Mucosa of rectum (tissue), 2 donors: ENCODE results near the gene CCHCR1.
"Not testable (repeated sequence)": the region's sequence is repeated elsewhere in the genome, so short reads cannot be mapped to it uniquely, and the experiment has no call there.

Source experiments
- H3K27ac ChIP-seq, 2 donors: one replicate each; pipeline ENCODE4 v1.7.0; 2013; ENCODE audit warnings: inconsistent platforms in 2 of 2, low read depth in 2 of 2, low read length in 2 of 2
- H3K27me3 ChIP-seq, 2 donors: one replicate each; pipeline ENCODE4 v1.7.0; 2013; ENCODE audit warnings: low read length in 2 of 2; ENCODE audit not compliant: control insufficient read depth in 2 of 2, insufficient read depth in 2 of 2
- H3K36me3 ChIP-seq, 2 donors: one replicate each; pipeline ENCODE4 v1.7.0; 2013; ENCODE audit warnings: low read length in 2 of 2; ENCODE audit not compliant: control insufficient read depth in 2 of 2, insufficient read depth in 2 of 2
- H3K4me1 ChIP-seq, 2 donors: one replicate each; pipeline ENCODE4 v1.7.0; 2013; ENCODE audit warnings: low read length in 2 of 2, mild to moderate bottlenecking in 1 of 2; ENCODE audit not compliant: control insufficient read depth in 2 of 2, insufficient read depth in 2 of 2
- H3K4me3 ChIP-seq, 2 donors: one replicate each; pipeline ENCODE4 v1.7.0; 2013; ENCODE audit warnings: low read length in 2 of 2
- H3K9ac ChIP-seq, 2 donors: one replicate each; pipeline ENCODE4 v1.7.0; 2013; ENCODE audit warnings: low read length in 2 of 2, low read depth in 1 of 2, mild to moderate bottlenecking in 1 of 2
- H3K9me3 ChIP-seq, 2 donors: one replicate each; pipeline ENCODE4 v1.7.0; 2013; ENCODE audit warnings: low read length in 2 of 2; ENCODE audit not compliant: control insufficient read depth in 2 of 2
- donor health status: healthy.
- donor health status: Normal muscosa, but diverticular disease.

The CCHCR1 gene

DNA sequence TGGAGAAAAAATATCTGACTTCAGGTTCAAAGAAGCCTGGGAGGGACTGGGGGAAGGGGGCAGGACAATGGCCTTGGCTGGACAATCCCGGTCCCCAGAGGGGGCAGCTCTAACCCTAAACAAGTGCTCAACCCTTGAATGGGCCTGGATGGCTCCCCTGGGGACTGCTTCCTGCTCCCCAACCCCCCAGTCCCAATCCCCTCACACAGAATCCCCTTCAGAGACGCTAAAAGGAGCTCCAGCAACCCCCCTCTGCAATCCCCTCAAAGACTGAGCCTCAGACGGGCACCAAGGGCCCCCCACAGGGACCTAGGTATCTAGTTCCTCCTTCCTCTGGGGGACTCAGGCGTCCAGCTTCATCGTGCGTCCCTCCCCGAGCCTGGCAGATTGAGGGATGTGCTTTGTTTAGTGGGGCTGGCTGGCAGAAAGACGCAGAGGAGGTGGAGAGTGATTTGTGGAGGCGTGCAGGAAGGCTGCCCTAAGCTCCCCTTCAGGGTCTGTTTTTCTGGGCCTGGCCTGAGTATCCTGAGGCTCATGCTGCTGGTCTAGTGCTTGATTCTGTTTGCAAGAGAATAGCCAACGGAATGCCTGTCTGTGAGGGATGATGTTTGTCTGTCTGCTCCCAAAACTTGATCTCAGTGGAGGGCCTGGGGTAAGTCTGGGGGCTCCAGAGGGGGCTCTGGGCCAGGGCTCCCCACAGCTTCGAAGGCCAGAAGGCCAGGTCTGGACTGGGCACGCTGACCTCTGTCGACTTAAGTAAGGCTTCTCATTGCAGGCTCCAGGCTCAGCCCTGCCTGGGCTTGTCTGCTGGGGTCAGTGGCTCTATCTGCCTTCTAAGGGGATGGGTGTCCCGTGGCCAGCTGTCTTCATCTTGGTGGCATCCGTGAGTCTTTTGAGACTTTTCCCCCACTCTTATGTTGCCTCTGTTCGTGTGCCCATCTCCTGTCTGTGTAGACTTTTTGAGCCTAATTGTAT lies 14.6 kb upstream of the CCHCR1 start:
- Histone ChIP-seq H3K4me1 (no peaks in the 10 kb centered on the region), H3K27me3 (no peaks in the 10 kb centered on the region), H3K36me3 (peaks cover 2 to 16% of the 10 kb centered on the region in 2 donors), H3K4me3 (no peak overlapping the region), H3K9me3 (no peaks in the 10 kb centered on the region), H3K27ac (no peak overlapping the region), H3K9ac (no peak overlapping the region)

DNA sequence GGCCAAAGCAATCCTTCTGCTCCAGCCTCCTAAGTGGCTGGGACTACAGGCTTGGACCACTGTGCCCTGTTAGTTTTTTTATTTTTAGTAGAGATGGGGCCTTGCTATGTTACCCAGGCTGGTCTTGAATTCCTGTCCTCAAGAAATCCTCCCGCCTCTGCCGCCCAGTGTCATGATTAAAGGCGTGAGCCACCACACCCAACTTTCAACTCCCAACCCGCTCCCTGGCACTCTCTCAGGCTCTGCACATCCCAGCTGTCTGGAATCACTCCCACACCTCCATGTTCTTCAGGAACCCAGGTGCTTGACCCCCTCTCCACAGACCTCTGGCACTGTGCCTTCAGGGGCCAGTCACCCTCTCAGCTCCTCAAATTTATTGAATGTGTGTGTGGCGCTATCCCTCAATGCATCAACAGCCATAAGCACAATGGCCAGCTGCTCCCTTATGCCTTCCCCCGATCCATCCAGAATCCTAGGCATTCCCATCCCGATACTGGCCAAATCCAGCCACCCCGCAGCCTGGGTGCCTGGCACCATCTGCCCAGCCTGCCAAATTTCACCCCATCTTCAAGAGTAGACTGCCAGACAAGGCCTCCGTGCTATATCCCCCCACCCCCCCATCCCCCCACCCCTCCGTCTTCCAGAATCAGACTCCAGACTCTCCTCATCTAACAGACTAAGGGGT lies 13.5 kb upstream of the CCHCR1 start:
- Histone ChIP-seq H3K36me3 (peaks cover 2 to 14% of the 10 kb centered on the region in 2 donors), H3K4me3 (no peak overlapping the region), H3K9me3 (no peaks in the 10 kb centered on the region), H3K4me1 (no peaks in the 10 kb centered on the region), H3K27ac (no peak overlapping the region), H3K9ac (no peak overlapping the region), H3K27me3 (no peaks in the 10 kb centered on the region)

DNA sequence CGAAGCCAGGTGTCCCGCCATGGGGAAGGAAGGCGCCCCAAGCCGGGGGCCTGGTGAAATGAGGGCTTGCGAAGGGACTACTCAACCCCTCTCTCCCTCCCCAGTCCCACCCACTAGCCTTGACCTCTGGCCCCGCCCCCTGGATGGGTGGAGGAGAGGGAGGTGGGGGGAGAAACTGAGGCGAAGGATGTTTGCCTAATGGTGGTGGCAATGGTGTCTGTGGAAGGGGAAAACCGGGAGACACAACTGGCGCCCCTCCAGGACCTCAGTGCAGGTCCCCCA lies 12.9 kb upstream of the CCHCR1 start, which contains the start of gene POU5F1:
POU5F1 (minus strand) TSS at position 83 of the 282 bp plus-strand sequence; CDS start at position 21, 62 bp downstream.
- no peak within 1 kb of the TSS for H3K4me3 ChIP-seq
- no peak within 1 kb of the TSS for H3K9ac ChIP-seq
- H3K27ac ChIP-seq = no peak within 1 kb of the TSS

DNA sequence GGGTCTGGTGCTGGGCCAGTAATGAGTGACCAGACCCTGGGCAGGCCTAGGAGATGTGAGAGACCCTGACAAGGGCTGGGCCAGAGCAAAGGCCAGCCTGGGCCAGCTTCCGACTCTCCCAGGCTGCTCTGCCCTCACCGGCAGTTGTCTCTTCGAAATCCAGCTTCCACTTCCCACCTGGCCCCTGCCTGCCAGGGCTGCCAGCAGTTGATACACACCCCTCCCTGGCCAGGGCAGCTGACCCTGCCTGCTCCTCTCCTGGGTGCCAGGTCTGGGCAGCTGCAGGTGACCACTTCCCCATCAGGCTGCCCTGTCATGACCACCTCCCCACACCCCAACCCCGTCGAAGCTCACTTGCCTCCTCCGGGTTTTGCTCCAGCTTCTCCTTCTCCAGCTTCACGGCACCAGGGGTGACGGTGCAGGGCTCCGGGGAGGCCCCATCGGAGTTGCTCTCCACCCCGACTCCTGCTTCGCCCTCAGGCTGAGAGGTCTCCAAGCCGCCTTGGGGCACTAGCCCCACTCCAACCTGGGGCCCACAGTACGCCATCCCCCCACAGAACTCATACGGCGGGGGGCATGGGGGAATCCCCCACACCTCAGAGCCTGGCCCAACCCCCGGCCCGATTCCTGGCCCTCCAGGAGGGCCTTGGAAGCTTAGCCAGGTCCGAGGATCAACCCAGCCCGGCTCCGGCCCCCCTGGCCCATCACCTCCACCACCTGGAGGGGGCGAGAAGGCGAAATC lies 12.4 kb upstream of the CCHCR1 start:
- H3K9ac ChIP-seq, H3K27me3 ChIP-seq, H3K4me3 ChIP-seq, H3K4me1 ChIP-seq, H3K36me3 ChIP-seq, H3K9me3 ChIP-seq, H3K27ac ChIP-seq: not testable (repeated sequence)

More for the DNA sequence above, 12.9 kb upstream of the CCHCR1 start, which contains the start of gene POU5F1:
- Histone ChIP-seq H3K27me3 (no peaks in the 10 kb centered on the region), H3K4me1 (no peaks in the 10 kb centered on the region), H3K36me3 (peaks cover 2 to 10% of the 10 kb centered on the region in 2 donors), H3K9me3 (no peaks in the 10 kb centered on the region)

DNA sequence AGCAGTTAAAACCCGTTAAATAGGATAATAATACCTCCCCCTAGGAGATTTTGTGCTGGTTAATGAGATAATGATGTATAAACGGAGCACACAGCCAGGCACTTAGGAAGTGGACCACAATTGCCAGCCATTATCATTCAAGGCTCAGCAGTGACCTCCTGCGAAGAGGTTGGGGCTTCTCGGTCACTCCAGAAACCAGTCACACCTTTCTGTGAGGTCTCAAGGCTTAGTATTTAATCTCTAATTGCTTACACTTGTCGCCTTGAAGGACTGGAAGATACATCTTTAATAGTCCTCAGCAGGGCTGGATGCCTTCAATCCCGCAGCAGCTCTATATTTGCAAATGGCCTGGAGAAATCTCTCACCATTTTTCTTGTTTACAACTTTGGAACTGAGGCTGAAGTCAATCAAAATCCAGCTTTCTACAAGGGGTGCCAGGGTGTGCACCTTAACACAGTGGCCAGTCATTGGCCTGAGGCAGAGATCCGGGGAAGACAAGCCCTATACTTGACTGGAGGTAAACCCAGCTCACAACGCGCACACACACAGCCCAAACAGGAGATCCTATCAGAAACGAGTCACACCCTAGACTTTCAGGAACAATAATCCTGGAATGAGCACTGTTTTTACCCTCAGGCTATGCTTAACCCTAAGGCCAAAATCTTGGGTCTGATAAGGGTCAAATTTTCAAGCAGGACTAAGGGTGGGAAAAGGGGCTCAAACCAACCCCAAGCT lies 11.7 kb upstream of the CCHCR1 start:
- Histone ChIP-seq H3K9me3 (no peaks in the 10 kb centered on the region), H3K4me3 (no peak overlapping the region), H3K27me3 (no peaks in the 10 kb centered on the region), H3K4me1 (no peaks in the 10 kb centered on the region), H3K27ac (no peak overlapping the region), H3K9ac (no peak overlapping the region), H3K36me3 (peaks cover 2 to 3% of the 10 kb centered on the region in 2 donors)

DNA sequence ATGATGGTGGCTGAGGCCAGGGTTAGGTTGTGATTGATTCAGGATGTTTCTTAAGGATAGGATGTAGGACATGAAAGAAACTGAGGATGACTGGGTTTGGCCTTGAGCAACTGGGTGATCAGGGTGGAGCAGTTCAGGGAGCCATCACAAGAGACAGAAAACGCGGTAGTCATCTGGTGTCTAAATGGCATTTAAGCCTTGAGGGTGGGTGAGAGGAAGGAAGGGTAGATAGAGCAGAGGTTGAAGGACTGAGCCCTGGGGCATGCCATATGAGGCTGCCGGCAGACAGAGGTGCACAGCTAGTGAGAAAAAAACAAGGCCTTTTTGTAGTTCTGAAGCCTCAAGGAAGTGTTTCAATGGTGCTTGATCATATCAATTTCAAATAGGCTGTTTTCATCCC lies 11.0 kb upstream of the CCHCR1 start:
- H3K4me1 ChIP-seq = no peaks in the 10 kb centered on the region
- no peaks in the 10 kb centered on the region for H3K27me3 ChIP-seq
- H3K27ac ChIP-seq = no peak overlapping the region
- peaks cover 0 to 2% of the 10 kb centered on the region in 2 donors for H3K36me3 ChIP-seq
- H3K4me3 ChIP-seq = no peak overlapping the region
- H3K9me3 ChIP-seq = no peaks in the 10 kb centered on the region
- H3K9ac ChIP-seq = no peak overlapping the region

- no peak overlapping the region for H3K9ac ChIP-seq
- H3K9me3 ChIP-seq = no peaks in the 10 kb centered on the region
- no peaks in the 10 kb centered on the region for H3K27me3 ChIP-seq
- no peak overlapping the region for H3K27ac ChIP-seq
- peaks cover 3 to 4% of the 10 kb centered on the region in 2 donors for H3K36me3 ChIP-seq
- no peak overlapping the region for H3K4me3 ChIP-seq
- no peaks in the 10 kb centered on the region for H3K4me1 ChIP-seq
Observed at GRCh38 chr6:31165986-31166385, 8.4 kb upstream of the CCHCR1 start.

DNA sequence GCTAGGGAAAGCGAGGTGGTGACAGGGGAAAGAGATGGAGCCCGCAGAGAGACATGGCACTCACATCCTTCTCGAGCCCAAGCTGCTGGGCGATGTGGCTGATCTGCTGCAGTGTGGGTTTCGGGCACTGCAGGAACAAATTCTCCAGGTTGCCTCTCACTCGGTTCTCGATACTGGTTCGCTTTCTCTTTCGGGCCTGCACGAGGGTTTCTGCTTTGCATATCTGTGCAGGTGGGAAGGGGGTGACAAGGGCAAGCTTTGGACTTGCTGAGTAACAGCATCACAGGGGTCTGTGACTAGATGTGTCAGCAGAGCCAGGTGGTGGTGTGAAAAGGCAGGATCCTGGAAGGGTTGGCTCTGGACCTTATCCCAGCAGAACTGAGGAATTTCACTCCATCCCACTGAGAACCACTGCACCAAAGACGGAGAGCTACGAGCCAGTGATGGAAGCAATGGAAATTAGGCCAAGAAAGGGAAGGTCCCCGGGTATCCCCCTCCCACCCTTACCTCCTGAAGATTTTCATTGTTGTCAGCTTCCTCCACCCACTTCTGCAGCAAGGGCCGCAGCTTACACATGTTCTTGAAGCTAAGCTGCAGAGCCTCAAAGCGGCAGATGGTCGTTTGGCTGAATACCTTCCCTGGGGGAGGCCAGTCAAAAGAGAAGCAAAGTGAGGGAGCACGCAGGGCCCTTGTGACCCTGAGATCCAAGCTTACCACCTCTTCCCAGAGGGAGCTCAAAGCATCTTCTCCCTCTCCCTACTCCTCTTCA lies 7.6 kb upstream of the CCHCR1 start:
- H3K9me3 ChIP-seq, H3K9ac ChIP-seq, H3K4me1 ChIP-seq, H3K4me3 ChIP-seq, H3K27ac ChIP-seq, H3K36me3 ChIP-seq, H3K27me3 ChIP-seq: not testable (repeated sequence)

DNA sequence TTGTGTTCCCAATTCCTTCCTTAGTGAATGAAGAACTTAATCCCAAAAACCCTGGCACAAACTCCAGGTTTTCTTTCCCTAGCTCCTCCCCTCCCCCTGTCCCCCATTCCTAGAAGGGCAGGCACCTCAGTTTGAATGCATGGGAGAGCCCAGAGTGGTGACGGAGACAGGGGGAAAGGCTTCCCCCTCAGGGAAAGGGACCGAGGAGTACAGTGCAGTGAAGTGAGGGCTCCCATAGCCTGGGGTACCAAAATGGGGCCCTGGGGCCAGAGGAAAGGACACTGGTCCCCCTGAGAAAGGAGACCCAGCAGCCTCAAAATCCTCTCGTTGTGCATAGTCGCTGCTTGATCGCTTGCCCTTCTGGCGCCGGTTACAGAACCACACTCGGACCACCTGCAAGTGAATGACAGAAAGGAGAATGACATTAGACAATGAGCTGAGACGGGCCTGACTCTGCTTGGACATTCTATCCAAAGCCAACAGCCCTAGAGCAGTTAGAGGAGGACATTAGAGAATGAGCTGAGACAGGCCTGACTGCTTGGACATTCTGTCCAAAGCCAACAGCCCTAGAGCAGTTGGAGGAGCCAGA lies 7.0 kb upstream of the CCHCR1 start:
- not testable (repeated sequence) for H3K4me3 ChIP-seq, H3K27me3 ChIP-seq, H3K27ac ChIP-seq, H3K9ac ChIP-seq, H3K9me3 ChIP-seq, H3K4me1 ChIP-seq, H3K36me3 ChIP-seq
